Fibroblast of lung (primary cell): ENCODE data around the gene TP63. TPM values are rescaled to one million over a fixed set of nuclear protein-coding genes. Genes with fewer than 3 reads are reported as not detected.
A peak's percentile ranks its signal among the peaks of the same experiment; 100 is the strongest.

Source experiments
- DNase-seq, 2 donors: peaks; one replicate each; pipeline versions ENCODE4 v3.0.0 to v3.0.0-alpha.2; 2010; ENCODE audit warnings: low read depth in 2 of 2
- H2AFZ ChIP-seq: 2 replicates; pipeline ENCODE4 v1.5.1; 2012; ENCODE audit warnings: low read length, control low read depth, inconsistent platforms
- H3K27ac ChIP-seq: 2 replicates; pipeline ENCODE4 v1.5.1; 2011; ENCODE audit warnings: low read length, control low read depth; ENCODE audit not compliant: insufficient read depth
- H3K27me3 ChIP-seq: 2 replicates; pipeline ENCODE4 v1.5.1; 2011; ENCODE audit warnings: mild to moderate bottlenecking, low read length; ENCODE audit not compliant: control insufficient read depth, insufficient read depth
- H3K36me3 ChIP-seq: 2 replicates; pipeline ENCODE4 v1.5.1; 2011; ENCODE audit warnings: low read length; ENCODE audit not compliant: control insufficient read depth, insufficient read depth
- H3K4me1 ChIP-seq: 2 replicates; pipeline ENCODE4 v1.5.1; 2011; ENCODE audit warnings: low read length; ENCODE audit not compliant: control insufficient read depth, insufficient read depth; ENCODE audit errors: extremely low read depth
- H3K4me2 ChIP-seq: 2 replicates; pipeline ENCODE4 v1.5.1; 2011; ENCODE audit warnings: low read length, control low read depth; ENCODE audit not compliant: insufficient read depth; ENCODE audit errors: extremely low read depth
- H3K4me3 ChIP-seq, 4 experiments: fragments of 200-600 bp in 1 of 4; sonication (generic) in 1 of 4; replicated peaks in 1 of 4; 2 replicates each; pipeline ENCODE4 v1.5.1; 2011 to 2016; ENCODE audit warnings: low read length in 4 of 4, low read depth in 3 of 4, mild to moderate bottlenecking in 3 of 4, control low read depth in 2 of 4, inconsistent platforms in 1 of 4, mixed read lengths in 1 of 4; ENCODE audit not compliant: insufficient read depth in 1 of 4; ENCODE audit errors: control extremely low read depth in 1 of 4
- H3K79me2 ChIP-seq: 2 replicates; pipeline ENCODE4 v1.5.1; 2012; ENCODE audit warnings: mild to moderate bottlenecking, low read length, inconsistent platforms; ENCODE audit not compliant: control insufficient read depth, insufficient read depth
- H3K9ac ChIP-seq: 2 replicates; pipeline ENCODE4 v1.5.1; 2011; ENCODE audit warnings: mild to moderate bottlenecking, low read length, control low read depth; ENCODE audit not compliant: insufficient read depth
- H3K9me3 ChIP-seq: 2 replicates; pipeline ENCODE4 v1.5.1; 2012; ENCODE audit warnings: low read depth, low read length; ENCODE audit not compliant: control insufficient read depth, insufficient read depth
- H4K20me1 ChIP-seq: 2 replicates; pipeline ENCODE4 v1.5.1; 2011; ENCODE audit warnings: low read length; ENCODE audit not compliant: control insufficient read depth, insufficient read depth; ENCODE audit errors: extremely low read depth
- CTCF ChIP-seq, 2 donors: IDR thresholded peaks in 1 of 2; conservative IDR thresholded peaks in 1 of 2; 1 replicate in 1 of 2; 2 replicates in 1 of 2; pipeline ENCODE4 v1.5.1; 2011 to 2012; ENCODE audit warnings: low read length in 2 of 2, control low read depth in 1 of 2, inconsistent platforms in 1 of 2, low read depth in 1 of 2, mild to moderate bottlenecking in 1 of 2
- EZH2 ChIP-seq: IDR thresholded peaks from 2 replicates; pipeline ENCODE4 v1.5.1; 2012; ENCODE audit warnings: low read length, control low read depth, mild to moderate bottlenecking; ENCODE audit errors: missing control alignments
- polyA plus RNA-seq, 2 donors: library from polyadenylated mRNA; depleted of rRNA in 1 of 2; stranded (reverse) in 1 of 2; unstranded in 1 of 2; fragments of >200 nt; gene quantifications; 2 replicates each; pipeline ENCODE4 v1.2.1, GENCODE V29; 2011 to 2012; ENCODE audit warnings: missing spikeins in 1 of 2
- total RNA-seq: library from RNA; depleted of rRNA; stranded (reverse); fragments of >200 nt; gene quantifications from 2 replicates; pipeline ENCODE4 v1.2.1, GENCODE V29; 2014

TP63 gene
- total and polyA plus RNA-seq, 2 donors (not counting 1 experiment from before 2014, with no cell fraction given): 0.06 TPM; not detected in 1

GRCh38 chr3:189714991-189715961 is 84.1 kb downstream of the TP63 start:
- Histone ChIP-seq H3K36me3 (no peaks in the 10 kb centered on the region), H4K20me1 (no peaks in the 10 kb centered on the region), H3K4me2 (no peak overlapping the region), H3K4me3 (no peak overlapping the region), H3K9me3 (no peaks in the 10 kb centered on the region), H3K27ac (no peak overlapping the region), H2AFZ (no peak overlapping the region), H3K27me3 (no peaks in the 10 kb centered on the region), H3K4me1 (peaks cover 8% of the 10 kb centered on the region), H3K9ac (no peak overlapping the region), H3K79me2 (no peaks in the 10 kb centered on the region)
- DNase-seq: peak; percentile 32 to 91
- TF ChIP-seq EZH2: no peak
- no peak for TF ChIP-seq CTCF (conservative IDR thresholded peaks at IDR 0.05 in 1 of 2, IDR thresholded peaks at IDR 0.05 in 1 of 2; ENCODE audit: low read depth in 1 of 2, low read length in 2 of 2)

- H2AFZ ChIP-seq: no peak overlapping the region
- H3K27ac ChIP-seq: no peak overlapping the region
- no peaks in the 10 kb centered on the region for H3K9me3 ChIP-seq
- no peaks in the 10 kb centered on the region for H3K27me3 ChIP-seq
- no peaks in the 10 kb centered on the region for H3K79me2 ChIP-seq
- no peak overlapping the region for H3K4me3 ChIP-seq
- H3K36me3 ChIP-seq: no peaks in the 10 kb centered on the region
- H3K4me1 ChIP-seq: peaks cover 2% of the 10 kb centered on the region
- no peak for TF ChIP-seq CTCF (conservative IDR thresholded peaks at IDR 0.05 in 1 of 2, IDR thresholded peaks at IDR 0.05 in 1 of 2; ENCODE audit: low read depth in 1 of 2, low read length in 2 of 2)
- no peak for TF ChIP-seq EZH2
- H3K9ac ChIP-seq: no peak overlapping the region
- no peaks in the 10 kb centered on the region for H4K20me1 ChIP-seq
- H3K4me2 ChIP-seq: no peak overlapping the region
- DNase-seq: no peak
Observed at GRCh38 chr3:189718215-189718614, 87.0 kb downstream of the TP63 start.

GRCh38 chr3:189720736-189721417 is 89.7 kb downstream of the TP63 start:
- no peak for DNase-seq
- Histone ChIP-seq H3K4me1 (no peaks in the 10 kb centered on the region), H3K79me2 (no peaks in the 10 kb centered on the region), H3K9me3 (no peaks in the 10 kb centered on the region), H4K20me1 (no peaks in the 10 kb centered on the region), H3K9ac (no peak overlapping the region), H3K4me3 (no peak overlapping the region), H2AFZ (no peak overlapping the region), H3K4me2 (no peak overlapping the region), H3K36me3 (no peaks in the 10 kb centered on the region), H3K27ac (no peak overlapping the region), H3K27me3 (no peaks in the 10 kb centered on the region)
- TF ChIP-seq CTCF (conservative IDR thresholded peaks at IDR 0.05 in 1 of 2, IDR thresholded peaks at IDR 0.05 in 1 of 2; ENCODE audit: low read depth in 1 of 2, low read length in 2 of 2) (no peak), EZH2 (no peak)
